Measurements from ENCODE around the gene MOB3A.
"Not testable (repeated sequence)": the region's sequence is repeated elsewhere in the genome, so short reads cannot be mapped to it uniquely, and the experiment has no call there.

MOB3A gene

DNA sequence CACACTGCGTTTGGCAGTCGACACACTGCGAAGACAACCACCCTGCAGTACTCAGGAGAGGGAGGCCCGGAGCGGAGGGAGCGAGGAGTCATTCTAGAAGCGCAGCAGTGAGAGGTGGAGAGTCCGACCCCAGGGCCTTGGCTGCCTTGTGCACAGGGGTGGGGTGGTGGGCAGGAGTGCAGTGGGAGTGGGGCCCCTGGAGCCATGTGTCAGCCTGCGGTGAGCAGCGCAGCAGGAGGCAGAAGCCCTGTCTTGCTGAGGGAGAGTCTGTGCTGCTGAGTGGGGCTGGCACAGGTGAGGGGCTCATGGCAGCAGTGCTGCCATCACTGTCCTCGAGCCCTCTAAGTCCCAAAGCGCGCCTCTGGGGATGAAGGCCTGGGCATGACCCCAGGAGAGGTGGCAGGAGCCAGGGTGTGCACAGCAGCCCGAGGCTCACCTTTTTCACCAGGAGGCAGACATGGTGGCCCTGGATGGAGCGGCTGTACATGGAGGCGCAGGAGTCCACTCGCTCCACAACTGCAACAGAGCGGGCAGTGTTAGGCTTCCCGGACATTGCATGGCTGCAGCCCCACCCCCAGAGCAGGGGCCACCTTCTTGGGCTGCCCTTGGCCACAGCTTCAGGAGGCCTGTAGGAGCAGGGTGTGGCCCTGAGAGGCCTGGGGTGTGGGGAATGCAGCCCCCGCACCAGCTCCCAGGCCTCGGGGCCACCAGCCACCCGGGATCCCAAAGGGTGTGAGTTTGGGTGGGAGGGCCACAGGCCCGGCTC, 12.3 kb upstream of the MOB3A start:
- no peak for DNase-seq (ENCODE audit: low spot score)

DNA sequence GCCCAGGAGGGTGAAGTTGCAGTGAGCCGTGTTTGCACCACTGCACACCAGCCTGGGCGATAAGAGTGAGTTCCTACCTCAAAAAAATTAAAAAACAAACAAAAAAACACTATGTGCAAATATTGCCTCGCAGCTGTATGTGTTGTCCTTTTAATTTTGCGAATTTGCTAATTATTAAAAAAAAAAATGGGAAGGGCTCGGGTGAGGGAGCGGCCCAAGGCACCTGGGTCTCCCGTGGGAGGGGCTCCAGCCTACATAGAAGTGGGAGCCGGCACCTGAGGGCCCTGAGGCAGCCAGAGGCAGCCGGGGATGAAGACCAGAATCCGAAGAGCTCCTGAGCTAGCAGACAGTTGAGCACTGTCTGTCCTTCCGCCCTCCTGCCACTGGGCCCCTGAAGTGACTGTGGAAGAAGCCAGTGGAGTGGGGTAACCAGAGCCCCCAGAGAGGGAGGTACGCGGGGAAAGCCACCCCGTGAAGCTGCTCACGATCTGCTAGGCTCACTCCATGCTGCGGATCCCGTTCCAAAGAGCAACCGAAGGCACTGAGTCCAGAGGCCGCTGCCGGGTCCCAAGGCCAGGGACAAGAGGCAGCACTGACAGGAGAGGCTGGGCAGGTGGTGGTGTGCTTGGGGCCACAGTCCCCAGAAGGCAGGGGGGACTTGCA, 7.0 kb upstream of the MOB3A start:
- DNase-seq (ENCODE audit: low spot score), result no peak

DNA sequence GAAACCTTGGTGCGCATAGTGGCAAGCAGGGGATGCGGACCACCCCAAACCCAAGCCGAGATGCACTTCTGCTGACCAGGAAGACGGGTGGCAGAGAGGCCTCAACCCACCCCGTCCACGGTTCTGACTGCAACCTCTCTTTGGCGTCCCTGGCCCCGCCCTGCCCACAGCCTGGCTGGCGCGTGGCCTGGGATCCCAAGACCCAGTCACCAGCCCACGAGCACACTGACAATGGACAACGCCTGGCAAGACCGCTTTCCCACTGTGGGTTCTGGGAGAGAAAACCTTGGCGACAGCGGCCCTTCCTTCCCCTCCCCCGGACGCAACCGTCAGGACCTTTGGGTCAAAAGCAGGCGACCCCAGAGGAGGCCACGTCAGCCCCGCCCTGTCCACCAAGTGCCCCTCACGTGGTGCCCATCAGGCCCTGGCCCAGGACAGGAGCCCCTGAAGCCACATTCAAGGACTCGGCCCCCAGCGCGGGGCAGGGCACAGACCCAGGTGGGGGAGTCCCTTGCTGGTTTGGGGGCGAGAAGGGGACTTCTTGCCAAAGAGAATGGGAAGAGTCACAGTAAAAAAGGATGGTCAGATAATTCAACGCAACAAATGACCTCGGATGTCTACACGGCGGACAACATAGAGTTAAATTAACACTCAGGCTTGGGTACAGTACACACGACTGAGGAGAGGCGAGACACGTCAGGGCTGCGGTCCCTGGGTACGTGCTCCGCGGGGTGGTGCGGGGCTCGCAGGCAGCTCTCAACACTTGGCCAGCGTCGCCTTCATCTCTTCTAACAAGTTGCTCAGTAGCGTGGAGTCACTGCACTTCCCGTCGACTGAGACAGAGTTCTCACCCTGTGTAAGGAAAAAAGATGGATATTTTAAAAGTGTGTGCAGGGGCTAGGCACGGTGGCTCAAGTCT, 5.5 kb upstream of the MOB3A start:
- DNase-seq (ENCODE audit: low spot score), result peak; percentile 65

DNA sequence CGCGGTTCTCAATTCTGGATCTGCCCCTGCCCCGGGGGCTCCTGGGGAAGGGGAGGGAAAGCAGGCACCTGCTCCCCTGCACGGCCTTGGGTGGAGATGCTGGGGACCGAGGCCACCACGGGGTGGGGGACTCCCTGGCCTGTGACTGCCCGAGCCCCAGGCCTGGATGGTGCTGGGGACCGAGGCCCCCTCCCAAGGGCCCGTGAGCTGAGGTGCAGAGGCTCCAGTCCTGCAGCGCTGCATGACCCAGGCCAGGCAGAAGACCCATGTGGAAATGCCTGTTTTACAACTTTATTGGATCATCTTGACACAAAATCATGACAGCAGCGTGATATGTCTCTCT, 4.6 kb upstream of the MOB3A start:
- no peak for DNase-seq (ENCODE audit: low spot score)

DNA sequence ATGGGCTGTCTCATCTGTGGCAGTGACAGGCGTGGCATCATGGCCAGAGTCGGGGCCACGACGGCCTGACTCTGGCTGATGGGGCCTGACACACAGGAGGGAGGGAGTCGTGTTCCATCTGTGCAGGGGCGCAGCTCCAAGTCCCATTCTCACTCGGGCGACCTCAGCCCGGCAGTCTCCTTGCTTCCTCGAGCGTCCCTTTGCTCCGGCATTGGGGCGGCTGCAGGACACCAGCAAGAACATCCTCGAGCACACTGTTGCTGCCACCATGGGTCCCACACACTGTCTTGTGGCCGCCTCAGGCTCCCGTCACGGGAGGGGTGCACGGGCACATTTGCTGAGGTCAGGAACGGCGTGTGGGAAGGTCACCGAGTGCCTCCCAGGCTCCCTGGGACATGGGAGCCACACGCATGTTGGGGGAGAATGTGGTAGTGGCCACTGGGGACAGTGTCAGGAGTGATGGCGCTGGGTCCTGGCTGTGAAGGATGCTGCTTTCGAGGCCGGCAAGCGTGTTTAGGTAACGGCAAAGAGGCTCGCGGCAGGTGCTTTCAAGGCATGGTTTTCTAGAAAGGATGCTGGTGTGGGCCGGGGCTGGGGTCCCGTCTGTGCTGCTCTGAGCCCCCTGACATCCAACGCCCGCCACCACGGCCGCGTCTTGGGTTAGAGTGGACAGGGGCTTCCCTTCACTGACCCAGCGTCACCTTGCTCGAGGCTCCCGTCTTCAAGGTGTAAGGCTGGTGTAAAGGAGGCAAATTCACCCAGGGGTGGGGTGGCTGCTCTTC, 4.0 kb upstream of the MOB3A start:
- no peak for DNase-seq (ENCODE audit: low spot score)

DNA sequence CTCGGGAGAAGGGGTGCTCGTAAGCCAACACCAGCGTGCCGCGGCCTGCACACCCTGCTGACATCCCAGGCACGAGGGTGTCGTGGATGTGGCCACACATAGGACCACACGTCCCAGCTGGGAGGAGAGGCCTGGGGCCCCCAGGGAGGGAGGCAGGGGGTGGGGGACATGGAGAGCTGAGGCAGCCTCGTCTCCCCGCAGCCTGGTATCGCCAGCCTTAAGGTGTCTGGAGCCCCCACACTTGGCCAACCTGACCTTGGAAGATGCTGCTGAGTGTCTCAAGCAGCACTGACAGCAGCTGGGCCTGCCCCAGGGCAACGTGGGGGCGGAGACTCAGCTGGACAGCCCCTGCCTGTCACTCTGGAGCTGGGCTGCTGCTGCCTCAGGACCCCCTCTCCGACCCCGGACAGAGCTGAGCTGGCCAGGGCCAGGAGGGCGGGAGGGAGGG, 3.0 kb upstream of the MOB3A start:
- no peak for DNase-seq (ENCODE audit: low spot score)

DNA sequence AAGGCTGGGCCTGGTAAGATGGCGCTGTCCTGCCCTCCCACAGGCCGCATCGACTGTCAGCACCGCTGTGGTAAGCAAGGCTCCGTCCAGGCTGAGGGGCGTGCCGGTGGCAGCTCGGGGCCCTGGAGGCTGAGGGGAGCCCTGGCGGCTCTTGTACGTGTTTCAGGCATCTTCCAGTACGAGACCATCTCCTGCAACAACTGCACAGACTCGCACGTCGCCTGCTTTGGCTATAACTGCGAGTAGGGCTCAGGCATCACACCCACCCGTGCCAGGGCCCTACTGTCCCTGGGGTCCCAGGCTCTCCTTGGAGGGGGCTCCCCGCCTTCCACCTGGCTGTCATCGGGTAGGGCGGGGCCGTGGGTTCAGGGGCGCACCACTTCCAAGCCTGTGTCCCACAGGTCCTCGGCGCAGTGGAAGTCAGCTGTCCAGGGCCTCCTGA, 1.8 kb upstream of the MOB3A start:
- DNase-seq (ENCODE audit: low spot score), result no peak

DNA sequence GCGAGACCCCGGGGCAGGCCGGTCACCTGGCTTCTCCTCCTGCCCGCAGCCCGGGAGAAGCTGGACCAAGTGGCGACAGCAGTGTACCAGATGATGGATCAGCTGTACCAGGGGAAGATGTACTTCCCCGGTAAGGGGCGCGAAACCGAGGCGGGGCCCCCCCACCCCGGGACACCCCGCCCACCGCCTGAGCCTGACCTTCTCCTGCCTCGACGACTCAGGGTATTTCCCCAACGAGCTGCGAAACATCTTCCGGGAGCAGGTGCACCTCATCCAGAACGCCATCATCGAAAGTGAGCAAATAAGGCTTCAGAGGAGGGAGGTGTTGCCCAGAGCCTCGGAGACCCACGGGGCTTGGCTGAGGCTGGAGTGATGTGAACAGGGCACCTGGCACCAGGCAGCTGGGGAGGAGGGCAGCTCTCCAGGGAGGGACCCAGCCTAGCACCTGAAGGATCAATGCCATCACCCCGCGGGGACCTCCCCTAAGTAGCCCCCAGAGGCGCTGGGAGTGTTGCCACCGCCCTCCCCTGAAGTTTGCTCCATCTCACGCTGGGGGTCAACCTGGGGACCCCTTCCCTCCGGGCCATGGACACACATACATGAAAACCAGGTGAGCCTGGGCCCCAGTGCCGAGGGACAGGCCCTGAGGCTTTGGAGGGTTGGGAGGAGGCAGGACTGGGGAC, 1.2 kb upstream of the MOB3A start:
- no peak for DNase-seq (ENCODE audit: low spot score)

DNA sequence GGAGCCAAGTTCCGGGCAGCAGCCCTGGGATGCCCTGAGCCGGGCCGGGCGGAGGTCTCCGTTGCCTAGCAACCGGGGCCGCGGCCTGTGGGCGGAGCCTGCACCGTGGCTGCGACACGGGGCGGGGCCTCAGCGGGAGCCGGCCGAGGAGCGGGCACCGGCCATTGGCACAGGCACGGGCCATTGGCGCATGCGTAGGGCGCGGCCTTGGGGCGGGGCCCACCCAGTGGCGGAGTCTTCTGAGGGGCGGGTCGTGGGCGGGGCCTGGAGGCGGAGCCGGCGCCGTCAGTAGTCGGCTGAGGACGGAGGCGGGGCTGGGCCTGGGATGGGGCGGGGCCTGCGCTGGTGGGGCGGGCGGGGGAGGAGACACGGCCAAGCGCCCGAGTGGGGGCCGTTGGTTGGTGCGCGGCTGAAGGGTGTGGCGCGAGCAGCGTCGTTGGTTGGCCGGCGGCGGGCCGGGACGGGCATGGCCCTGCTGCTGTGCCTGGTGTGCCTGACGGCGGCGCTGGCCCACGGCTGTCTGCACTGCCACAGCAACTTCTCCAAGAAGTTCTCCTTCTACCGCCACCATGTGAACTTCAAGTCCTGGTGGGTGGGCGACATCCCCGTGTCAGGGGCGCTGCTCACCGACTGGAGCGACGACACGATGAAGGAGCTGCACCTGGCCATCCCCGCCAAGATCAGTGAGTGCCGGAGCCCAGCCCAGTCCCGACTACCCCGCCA, 515 bp upstream of the MOB3A start, which contains the start of gene IZUMO4:
Gene IZUMO4 (plus strand): TSS at position 436 of the 723 bp plus-strand sequence. CDS start 31 bp downstream, at position 467.
- peak; percentile 99 for DNase-seq (ENCODE audit: low spot score)

DNA sequence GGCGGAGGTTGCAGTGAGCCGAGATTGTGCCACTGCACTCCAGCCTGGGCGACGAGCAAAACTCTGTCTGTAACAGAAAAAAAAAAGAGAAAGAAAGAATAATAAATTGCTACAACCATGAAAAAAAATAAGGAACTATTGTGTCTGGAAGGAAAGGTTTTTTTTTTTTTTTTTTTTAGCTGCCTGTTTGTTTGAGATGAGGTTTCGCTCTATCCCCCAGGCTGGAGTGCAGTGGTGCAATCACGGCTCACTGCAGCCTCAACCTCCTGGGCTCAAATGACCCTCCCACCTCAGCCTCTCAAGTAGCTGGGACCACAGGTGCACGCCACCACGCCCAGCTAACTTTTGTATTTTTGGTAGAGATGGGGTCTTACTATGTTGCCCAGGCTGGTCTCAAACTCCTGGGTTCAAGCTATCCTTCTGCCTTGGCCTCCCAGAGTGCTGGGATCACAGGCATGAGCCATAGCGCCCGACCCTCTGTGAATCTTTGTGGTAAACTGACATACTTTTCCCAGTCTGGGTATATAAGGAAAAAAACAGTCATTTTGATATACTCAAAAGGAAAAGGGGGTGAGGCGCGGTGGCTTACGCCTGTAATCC, 4.1 kb downstream of the MOB3A start:
- not testable (repeated sequence) for DNase-seq (ENCODE audit: low spot score)

DNA sequence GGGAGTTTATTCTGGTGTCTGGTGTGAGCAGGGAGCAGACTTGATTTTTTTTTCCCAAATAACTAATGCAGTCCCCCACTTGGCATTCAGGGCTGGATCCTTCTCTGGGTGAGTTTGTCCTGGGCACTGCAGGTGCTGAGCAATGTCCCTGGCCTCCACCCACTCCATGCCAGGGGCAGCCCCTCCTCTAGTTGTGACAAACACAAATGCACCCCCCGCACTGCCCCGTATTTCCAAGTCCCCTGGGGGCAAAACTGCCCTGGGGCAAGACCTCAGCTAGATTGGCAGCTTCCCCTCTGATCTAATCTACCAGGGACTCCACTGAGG, 6.4 kb downstream of the MOB3A start:
- DNase-seq (ENCODE audit: low spot score), result no peak

DNA sequence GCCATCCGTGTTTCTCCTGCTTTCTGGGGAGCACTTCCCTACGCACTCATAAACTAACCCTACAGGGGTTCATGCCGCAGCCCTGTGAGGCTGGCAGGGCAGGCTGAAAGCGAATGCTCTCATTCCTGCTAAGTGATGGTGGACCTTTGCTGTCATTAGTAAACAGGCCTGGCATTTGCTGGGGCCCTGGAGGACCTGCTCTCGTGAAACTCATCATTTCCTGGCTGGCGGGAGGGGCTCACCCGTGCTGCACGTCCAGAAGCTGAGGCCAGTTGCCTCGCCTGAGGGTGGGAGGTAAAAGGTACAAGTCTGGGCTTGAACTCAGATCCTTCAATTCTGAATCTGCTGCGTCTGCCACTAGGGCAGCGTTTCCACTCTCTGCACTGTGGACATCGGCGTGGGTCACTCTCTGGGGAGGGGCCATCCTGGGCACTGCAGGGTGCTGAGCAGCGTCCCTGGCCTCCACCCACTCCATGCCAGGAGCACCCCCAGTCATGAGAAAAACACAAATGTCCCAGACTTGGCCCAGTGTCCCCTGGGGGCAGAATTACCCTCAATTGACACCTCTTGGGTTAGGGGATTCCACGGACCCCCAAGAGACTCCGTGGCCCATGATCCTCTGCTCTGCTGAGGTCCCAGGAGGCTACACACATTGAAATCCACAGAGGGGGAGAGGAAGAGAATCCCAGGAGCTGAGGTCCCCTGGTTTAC, 7.0 kb downstream of the MOB3A start:
- no peak for DNase-seq (ENCODE audit: low spot score)

DNA sequence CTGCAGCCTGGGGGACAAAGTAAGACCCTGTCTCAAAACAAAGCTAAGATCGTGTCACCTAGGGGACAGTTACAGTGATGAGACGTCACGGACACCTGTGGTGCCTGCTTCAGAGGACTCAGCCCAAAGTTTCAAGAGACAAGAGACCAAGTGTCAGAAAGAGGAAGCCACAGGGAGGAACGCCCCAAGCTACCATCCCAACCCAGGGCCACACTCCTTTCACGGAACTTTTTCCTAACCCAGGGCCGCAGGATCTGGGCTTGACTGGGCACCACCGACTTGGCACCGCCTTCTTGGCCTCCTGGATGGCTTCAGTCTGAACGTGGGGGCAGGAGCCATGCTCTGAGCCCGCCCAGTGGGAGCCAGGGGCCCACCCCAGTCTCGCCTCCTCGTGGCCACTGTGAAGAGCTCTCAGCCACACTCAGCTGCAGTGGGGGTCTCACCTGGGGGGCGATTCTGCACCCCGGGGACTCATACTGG, 8.5 kb downstream of the MOB3A start:
- DNase-seq (ENCODE audit: low spot score), result no peak

DNA sequence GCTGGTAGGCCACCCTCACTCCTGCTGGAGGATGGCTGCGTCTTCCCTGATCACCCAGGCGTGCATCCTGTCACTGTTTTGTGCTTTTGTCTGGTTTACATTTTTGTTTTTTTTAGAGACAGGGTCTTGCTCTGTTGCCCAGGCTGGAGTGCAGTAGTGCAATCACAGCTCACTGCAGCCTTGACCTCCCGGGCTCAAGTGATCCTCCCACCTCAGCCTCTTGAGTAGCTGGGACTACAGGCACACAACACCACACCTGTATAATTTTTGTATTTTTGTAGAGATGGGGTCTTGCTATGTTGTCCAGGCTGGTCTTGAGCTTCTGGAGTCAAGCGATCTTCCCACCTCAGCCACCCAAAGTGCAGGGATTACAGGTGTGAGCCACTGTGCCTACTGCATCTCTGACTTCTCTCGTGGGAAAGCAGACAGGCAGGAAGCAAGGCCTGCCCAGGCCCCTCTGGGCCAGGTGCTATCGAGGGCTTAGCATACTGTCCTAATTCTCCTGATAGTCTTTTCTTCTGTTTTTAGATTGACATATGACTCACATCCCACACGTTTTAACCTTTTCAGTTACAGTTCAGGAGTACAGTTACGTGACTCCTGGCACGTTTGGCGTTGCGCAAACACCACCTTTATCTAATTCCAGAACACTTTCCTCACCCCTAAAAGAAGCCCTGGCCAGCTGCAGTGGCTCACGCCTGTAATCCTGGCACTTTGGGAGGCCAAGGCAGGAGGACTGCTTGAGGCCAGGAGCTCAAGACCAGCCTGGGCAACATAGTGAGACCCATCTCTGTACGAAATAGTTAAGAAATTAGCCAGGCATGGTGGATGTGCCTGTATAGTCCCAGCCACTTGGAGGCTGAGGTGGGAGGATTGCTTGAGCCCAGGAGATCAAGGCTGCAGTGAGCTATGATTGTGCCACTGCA, 9.2 kb downstream of the MOB3A start:
- not testable (repeated sequence) for DNase-seq (ENCODE audit: low spot score)

DNA sequence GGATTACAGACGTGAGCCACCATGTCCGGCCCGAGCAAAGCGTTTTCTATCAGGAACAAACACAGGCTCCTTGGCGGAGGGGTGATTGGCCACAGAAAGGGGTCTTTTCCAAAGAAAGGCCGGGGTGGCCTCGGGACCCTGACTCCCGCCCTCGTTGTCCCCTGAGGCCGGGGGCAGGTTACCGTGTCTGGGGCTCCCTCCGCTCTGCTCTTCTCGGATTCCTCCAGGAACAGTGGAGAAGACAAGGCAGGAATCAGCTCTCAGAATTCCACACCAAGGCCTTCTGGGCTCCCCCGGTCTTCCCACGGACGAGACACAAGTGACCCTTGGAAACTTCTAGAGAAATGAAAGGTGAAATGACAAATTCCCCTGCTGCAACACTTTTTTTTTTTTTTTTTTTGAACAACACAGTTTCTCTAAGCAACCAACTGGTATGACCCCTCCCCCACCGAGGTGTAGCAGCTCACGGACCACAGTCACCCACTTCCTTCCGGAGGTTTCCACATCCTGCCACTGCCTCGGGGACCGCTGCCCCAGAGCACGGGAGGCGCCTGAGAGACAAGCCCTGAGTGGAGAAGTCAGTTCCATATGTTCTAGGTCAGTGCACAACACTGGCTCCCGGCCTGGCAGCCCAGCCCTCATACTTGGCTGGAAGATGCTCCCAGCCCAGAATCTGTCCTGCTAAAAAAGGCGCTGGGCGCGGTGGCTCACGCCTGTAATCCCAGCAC, 11.0 kb downstream of the MOB3A start:
- peak; percentile 49 for DNase-seq (ENCODE audit: low spot score)

DNA sequence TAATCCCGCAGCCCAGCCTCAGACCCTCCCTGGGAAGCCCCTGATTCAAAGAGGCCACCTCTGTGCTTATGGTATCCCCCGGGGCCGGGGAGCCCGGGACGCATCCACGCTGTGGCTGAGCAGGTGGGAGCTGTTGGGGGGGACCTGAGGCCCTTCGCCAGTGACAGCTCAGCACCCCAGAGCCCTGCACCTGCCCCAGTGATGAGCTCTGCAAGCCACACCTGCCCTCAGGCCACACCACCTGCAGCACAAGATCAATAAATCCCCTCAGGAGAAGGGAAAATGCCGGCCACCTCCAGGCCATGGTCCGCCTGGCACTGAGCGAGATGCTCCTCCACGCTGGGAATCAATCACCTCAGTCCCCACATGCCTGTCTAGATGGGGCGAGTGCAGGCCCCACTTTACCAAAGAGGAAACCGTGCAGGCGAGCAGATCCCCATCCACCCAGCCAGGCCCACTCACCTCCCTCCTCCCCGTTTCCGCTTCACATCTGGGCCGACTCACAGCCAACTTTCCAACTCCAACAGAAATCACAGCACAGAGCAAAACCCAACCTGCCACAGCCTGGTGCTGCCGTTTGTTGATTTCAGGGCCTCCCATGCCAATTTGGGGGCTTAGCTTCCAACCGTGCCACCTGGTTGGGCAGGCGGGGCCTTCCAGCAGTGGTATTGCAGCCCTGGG, 12.8 kb downstream of the MOB3A start:
- no peak for DNase-seq (ENCODE audit: low spot score)
